ENCODE data around the gene KRTAP10-9. TPM values are rescaled to one million over a fixed set of nuclear protein-coding genes. Genes with fewer than 3 reads are reported as not detected.
"Not testable (repeated sequence)": the region's sequence is repeated elsewhere in the genome, so short reads cannot be mapped to it uniquely, and the experiment has no call there.

KRTAP10-9 gene
- total RNA-seq, 2 experiments from 2014 or later = not detected

DNA sequence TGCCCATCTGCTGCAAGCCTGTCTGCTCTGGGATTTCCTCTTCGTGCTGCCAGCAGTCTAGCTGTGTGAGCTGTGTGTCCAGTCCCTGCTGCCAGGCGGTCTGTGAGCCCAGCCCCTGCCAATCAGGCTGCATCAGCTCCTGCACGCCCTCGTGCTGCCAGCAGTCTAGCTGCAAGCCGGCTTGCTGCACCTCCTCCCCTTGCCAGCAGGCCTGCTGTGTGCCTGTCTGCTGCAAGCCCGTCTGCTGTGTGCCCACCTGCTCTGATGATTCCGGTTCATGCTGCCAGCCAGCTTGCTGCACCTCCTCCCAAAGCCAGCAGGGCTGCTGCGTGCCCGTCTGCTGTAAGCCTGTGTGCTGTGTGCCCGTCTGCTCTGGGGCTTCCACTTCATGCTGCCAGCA is 25.8 kb upstream of the KRTAP10-9 start:
- H3K36me3 Mint-ChIP-seq; DNase-seq; H3K9me3 Mint-ChIP-seq (ENCODE audit: low read depth); H3K4me1 Mint-ChIP-seq; H3K4me3 Mint-ChIP-seq; ATAC-seq; CTCF ChIA-PET; H3K27ac Mint-ChIP-seq: not testable (repeated sequence)
- H3K27me3 Mint-ChIP-seq = peaks cover 24% of the 10 kb centered on the region

DNA sequence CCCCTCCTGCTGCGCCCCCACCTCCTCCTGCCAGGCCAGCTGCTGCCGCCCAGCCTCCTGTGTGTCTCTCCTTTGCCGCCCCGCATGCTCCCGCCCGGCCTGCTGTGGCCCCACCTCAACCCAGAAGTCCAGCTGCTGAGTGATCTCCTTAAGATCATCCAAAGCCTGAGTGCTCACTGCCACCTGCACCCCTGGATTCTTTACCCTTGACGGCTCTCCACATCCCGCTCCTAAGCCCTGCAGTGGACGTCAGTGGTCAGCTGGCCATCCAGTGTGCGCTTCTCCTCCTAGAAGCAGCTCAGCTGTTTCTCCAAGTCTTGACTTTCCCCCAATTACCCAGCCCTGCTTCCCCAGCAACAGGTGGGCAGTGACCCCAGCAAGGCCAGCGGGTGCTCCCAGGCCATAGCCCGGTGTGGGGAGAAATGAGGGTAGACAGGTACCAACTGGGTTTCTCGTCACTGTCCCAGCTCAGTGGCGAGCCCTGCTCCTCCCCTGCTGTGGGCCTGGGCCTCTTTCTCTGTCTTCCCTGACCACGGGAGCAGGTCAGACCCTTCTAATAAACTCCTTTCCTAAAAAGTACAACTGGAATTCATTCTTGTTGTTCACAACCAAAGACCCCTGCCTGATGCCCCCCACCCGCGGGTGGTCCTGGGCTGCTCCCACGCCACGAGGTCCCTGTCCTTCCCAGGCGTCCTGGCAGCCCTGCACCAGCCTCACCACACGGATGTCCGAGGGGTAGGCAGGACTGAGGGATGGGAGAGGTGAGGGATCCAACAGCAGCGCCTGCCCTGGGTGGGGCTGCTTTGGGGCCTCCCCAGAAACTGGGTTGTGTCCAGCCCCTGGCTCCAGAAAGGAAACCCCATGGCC is 25.1 kb upstream of the KRTAP10-9 start:
- DNase-seq (no peak), ATAC-seq (no peak)
- peaks cover 27% of the 10 kb centered on the region for H3K27me3 Mint-ChIP-seq
- H3K4me3 Mint-ChIP-seq = no peak overlapping the region
- no peaks in the 10 kb centered on the region for H3K4me1 Mint-ChIP-seq
- H3K9me3 Mint-ChIP-seq (ENCODE audit: low read depth) = no peaks in the 10 kb centered on the region
- H3K27ac Mint-ChIP-seq = no peak overlapping the region
- no peaks in the 10 kb centered on the region for H3K36me3 Mint-ChIP-seq
- CTCF ChIA-PET = no interaction called here

DNA sequence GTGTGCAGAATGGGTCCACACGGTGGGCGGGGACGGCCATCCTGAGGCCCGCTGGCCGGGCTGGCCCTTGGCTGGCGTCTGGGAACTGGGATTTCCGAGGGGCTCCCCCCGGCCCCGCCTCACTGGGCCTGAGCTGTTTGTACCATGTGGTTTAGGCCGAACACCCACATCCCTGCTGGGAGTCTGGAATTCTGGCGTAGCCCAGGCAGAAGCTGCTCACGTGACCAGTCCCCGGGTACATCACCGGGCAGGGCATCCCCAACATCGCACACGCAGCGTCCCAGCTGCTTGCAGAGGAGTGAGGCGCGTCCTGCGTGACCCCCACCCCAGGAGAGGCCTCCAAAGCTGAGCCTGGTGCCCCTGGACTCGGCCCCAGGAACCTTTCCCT is 24.4 kb upstream of the KRTAP10-9 start:
- Mint-ChIP-seq H3K27me3 (peaks cover 24% of the 10 kb centered on the region), H3K4me3 (no peak overlapping the region), H3K4me1 (no peaks in the 10 kb centered on the region), H3K9me3 (ENCODE audit: low read depth) (no peaks in the 10 kb centered on the region), H3K27ac (no peak overlapping the region), H3K36me3 (no peaks in the 10 kb centered on the region)
- ATAC-seq = no peak
- DNase-seq = no peak
- CTCF ChIA-PET = no interaction called here

DNA sequence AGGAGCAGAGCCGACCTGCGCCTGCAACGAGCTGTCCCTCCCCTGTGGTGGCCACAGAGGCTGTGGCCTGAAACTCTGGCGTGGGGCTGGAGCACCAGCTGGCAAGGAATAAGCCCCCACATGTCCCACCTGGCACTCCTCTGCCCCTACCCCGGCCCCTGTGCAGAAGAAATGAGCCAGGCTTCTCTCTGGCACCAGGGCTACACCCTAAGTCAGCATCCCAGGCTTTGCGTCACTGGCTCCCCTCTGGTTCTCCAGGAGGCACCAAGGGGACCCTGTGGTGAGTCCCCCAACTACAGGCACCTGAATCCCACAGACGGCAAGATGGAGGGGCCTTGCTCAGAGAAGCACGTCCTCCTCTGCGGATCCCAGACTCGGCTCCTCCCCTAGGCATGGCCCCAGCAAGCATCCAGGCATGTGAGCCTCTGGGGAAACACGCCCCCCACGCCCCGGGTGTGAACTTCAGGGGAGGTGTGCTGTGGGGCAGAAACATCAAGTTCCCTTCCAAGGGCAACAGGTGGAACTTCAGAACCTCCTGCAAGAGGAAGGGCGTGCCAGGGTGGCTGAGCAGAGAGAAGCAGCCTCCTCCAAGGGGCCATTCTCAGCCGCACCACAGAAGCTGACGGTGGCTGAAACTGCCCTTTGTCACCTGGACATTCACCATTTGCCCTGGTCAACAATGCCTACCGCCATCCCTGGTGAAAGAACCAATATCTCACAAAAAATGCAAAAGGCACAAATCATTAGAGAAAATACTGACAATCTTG is 23.6 kb upstream of the KRTAP10-9 start:
- Mint-ChIP-seq H3K4me1 (no peaks in the 10 kb centered on the region), H3K36me3 (no peaks in the 10 kb centered on the region), H3K9me3 (ENCODE audit: low read depth) (no peaks in the 10 kb centered on the region), H3K27me3 (peaks cover 26% of the 10 kb centered on the region), H3K27ac (no peak overlapping the region), H3K4me3 (no peak overlapping the region)
- CTCF ChIA-PET = no interaction called here
- ATAC-seq (no peak), DNase-seq (no peak)

DNA sequence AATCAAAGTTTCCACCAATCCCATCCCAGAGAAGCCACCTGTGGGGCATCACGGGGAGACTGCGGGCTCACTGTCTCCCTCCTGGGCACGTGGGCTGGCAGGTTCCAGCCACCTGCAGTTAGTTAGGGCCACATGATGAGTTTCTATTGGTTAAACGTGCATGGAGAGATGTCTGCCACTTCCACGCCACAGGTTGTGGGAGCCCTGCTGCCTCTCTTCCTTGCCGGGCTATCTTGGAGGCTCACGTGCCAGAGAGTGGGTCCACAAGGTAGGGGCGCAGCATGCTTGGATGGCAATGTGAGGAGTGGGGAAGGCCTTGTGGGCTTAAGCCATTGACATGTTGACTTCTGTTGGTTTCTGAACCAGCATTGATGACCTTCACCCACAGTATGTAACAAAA is 23.0 kb upstream of the KRTAP10-9 start:
- no peaks in the 10 kb centered on the region for H3K36me3 Mint-ChIP-seq
- no peaks in the 10 kb centered on the region for H3K4me1 Mint-ChIP-seq
- CTCF ChIA-PET = no interaction called here
- H3K9me3 Mint-ChIP-seq (ENCODE audit: low read depth) = peaks cover 1% of the 10 kb centered on the region
- no peak overlapping the region for H3K4me3 Mint-ChIP-seq
- no peak overlapping the region for H3K27ac Mint-ChIP-seq
- ATAC-seq (no peak), DNase-seq (no peak)
- H3K27me3 Mint-ChIP-seq = peaks cover 27% of the 10 kb centered on the region

DNA sequence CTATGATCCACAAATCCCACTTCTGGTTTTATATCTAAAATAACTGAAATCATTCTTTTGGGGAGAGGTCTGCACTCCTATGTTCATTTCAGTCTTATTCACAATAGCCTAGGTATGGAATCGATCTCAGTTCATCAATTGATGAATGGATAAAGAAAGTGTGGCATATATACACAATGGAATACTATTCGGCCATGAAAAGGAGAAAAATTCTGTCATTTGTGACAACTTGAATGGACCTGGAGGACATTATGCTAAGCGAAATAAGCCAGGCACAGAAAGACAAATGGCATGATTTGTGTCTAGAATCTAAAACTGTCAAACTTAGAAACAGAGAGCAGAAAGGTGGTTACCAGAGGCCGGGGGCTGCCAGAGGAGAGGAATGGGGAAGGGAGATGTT is 20.4 kb upstream of the KRTAP10-9 start:
- DNase-seq (no peak), ATAC-seq (no peak)
- H3K27me3 Mint-ChIP-seq = peaks cover 30% of the 10 kb centered on the region
- H3K27ac Mint-ChIP-seq = no peak overlapping the region
- H3K36me3 Mint-ChIP-seq = peaks cover 6% of the 10 kb centered on the region
- H3K4me3 Mint-ChIP-seq = no peak overlapping the region
- H3K9me3 Mint-ChIP-seq (ENCODE audit: low read depth) = peaks cover 13% of the 10 kb centered on the region
- no peaks in the 10 kb centered on the region for H3K4me1 Mint-ChIP-seq
- CTCF ChIA-PET = no interaction called here

DNA sequence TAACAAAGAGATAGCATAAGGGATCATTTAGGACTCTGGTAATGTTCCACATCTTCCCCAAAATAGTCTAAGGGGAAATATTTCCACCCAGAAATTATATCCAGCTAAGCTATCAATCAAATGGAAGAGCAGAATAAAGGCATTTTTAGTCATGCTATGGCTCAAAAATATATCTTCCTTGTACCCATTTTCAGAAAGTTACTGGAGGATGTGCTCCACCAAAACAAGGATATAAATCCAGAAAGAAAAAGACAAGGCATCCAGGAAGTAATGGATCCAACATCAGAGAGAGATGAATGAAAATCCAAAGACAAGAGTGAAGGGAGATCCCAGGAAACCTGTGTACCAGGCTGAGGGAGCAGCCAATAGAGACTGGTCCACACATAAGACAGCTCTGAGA is 17.7 kb upstream of the KRTAP10-9 start:
- no peak for ATAC-seq
- CTCF ChIA-PET = no interaction called here
- no peak overlapping the region for H3K4me3 Mint-ChIP-seq

DNA sequence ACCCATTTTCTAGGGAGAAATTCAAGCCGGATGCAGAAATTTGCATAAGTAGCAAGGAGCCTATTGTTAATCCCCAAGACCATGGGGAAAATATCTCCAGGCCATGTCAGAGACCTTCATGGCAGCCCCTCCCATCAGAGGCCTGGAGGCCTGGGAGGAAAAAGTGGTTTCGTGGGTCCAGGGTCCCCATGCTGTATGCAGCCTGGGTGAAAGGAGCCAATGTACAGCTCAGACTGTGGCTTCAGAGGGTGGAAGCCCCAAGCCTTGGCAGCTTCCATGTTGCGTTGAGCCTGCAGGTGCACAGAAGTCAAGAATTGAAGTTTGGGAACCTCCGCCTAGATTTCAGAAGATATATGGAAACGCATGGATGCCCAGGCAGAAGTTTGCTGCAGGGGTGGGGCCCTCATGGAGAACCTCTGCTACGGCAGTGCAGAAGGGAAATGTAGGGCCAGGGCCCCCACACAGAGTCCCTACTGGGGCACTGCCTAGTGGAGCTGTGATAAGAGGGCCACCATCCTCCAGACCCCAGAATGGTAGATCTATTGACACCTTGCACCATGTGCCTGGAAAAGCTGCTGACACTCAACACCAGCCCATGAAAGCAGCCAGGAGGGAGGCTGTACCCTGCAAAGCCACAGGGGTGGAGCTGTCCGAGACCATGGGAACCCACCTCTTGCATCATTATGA is 16.6 kb upstream of the KRTAP10-9 start:
- H3K36me3 Mint-ChIP-seq, CTCF ChIA-PET, H3K4me1 Mint-ChIP-seq, DNase-seq, H3K4me3 Mint-ChIP-seq, H3K27ac Mint-ChIP-seq, ATAC-seq: not testable (repeated sequence)
- H3K9me3 Mint-ChIP-seq (ENCODE audit: low read depth) = peaks cover 16% of the 10 kb centered on the region
- H3K27me3 Mint-ChIP-seq = peaks cover 14% of the 10 kb centered on the region

More for the DNA sequence above, 17.7 kb upstream of the KRTAP10-9 start:
- Mint-ChIP-seq H3K27ac (no peak overlapping the region), H3K36me3 (peaks cover 6% of the 10 kb centered on the region), H3K4me1 (no peaks in the 10 kb centered on the region), H3K9me3 (ENCODE audit: low read depth) (peaks cover 16% of the 10 kb centered on the region), H3K27me3 (peaks cover 23% of the 10 kb centered on the region)
- DNase-seq = no peak

DNA sequence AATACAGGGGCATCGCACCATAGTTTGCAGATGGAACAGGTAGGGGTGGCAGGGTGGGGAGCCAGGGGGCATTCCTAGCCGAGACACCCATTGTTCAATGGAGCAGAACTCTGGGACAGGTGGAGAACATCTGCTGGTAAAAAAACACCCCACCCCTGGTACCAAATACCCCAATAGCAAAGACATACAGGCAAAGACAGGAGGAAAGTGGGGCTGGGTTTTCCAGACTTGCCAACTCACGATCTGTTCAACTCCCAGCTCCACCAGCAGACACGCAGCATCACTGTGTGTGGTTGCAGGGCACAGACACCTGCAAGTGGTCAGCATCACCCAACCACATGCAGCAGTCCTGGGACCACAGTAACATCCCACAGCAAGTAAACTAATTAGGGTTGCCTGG is 15.3 kb upstream of the KRTAP10-9 start:
- DNase-seq = no peak
- CTCF ChIA-PET = interaction anchor here (0.6 kb wide), 1 partner anchor 688 kb away, joined by 3 read pairs; no protein-coding TSS in a partner anchor
- peaks cover 7% of the 10 kb centered on the region for H3K27me3 Mint-ChIP-seq
- H3K27ac Mint-ChIP-seq = no peak overlapping the region
- no peak for ATAC-seq
- H3K9me3 Mint-ChIP-seq (ENCODE audit: low read depth) = peaks cover 16% of the 10 kb centered on the region
- H3K4me1 Mint-ChIP-seq = no peaks in the 10 kb centered on the region
- peaks cover 6% of the 10 kb centered on the region for H3K36me3 Mint-ChIP-seq
- no peak overlapping the region for H3K4me3 Mint-ChIP-seq

DNA sequence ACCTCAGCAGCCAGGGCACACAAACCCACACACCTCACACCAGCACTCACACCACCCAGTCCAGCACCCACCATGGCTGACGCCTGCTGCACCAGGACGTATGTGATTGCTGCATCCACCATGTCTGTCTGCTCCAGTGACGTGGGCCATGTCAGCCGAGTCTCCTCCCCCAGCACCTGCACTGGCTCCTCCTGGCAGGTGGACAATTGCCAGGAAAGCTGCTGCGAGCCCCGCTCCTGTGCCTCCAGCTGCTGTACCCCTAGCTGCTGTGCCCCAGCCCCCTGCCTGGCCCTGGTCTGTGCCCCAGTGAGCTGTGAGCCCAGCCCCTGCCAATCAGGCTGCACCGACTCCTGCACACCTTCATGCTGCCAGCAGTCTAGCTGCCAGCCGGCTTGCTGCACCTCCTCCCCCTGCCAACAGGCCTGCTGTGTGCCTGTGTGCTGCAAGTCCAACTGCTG is 14.8 kb upstream of the KRTAP10-9 start, which contains the start of gene KRTAP10-8:
TSS of gene KRTAP10-8 (plus strand) at position 51 of the 458 bp plus-strand sequence. CDS start at position 73, 22 bp downstream.
- Mint-ChIP-seq H3K4me3 (no peak within 1 kb of the TSS), H3K27ac (no peak within 1 kb of the TSS), H3K4me1 (no peaks in the 10 kb centered on the region), H3K27me3 (peaks cover 6% of the 10 kb centered on the region), H3K36me3 (peaks cover 6% of the 10 kb centered on the region), H3K9me3 (ENCODE audit: low read depth) (peaks cover 16% of the 10 kb centered on the region)
- DNase-seq = no peak
- no peak for ATAC-seq
- CTCF ChIA-PET = no interaction called here

DNA sequence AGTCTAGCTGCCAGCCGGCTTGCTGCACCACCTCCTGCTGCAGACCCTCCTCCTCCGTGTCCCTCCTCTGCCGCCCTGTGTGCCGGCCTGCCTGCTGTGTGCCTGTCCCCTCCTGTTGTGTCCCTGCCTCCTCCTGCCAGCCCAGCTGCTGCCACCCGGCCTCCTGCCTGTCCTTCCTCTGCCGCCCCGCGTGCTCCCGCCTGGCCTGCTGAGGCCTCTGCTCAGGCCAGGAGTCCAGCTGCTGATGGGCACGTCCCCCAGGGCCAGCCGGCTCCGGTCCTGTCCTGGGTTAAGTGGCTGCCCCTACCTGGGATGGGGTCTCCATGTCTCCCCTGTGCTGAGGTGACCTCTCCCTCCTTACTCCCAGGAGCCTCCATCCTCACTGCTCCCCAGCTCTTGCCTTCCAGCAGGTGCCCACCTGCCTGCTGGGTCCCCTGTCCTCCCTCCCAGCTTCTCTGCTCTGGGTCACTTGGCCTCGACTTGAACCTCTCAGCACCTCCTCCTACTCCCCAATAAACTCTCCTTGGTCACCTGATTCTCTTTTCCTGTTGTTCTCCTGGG is 14.1 kb upstream of the KRTAP10-9 start:
- DNase-seq (no peak), ATAC-seq (no peak)
- Mint-ChIP-seq H3K4me1 (no peaks in the 10 kb centered on the region), H3K36me3 (peaks cover 6% of the 10 kb centered on the region), H3K27me3 (peaks cover 6% of the 10 kb centered on the region), H3K4me3 (no peak overlapping the region), H3K27ac (no peak overlapping the region), H3K9me3 (ENCODE audit: low read depth) (peaks cover 16% of the 10 kb centered on the region)
- CTCF ChIA-PET = no interaction called here

DNA sequence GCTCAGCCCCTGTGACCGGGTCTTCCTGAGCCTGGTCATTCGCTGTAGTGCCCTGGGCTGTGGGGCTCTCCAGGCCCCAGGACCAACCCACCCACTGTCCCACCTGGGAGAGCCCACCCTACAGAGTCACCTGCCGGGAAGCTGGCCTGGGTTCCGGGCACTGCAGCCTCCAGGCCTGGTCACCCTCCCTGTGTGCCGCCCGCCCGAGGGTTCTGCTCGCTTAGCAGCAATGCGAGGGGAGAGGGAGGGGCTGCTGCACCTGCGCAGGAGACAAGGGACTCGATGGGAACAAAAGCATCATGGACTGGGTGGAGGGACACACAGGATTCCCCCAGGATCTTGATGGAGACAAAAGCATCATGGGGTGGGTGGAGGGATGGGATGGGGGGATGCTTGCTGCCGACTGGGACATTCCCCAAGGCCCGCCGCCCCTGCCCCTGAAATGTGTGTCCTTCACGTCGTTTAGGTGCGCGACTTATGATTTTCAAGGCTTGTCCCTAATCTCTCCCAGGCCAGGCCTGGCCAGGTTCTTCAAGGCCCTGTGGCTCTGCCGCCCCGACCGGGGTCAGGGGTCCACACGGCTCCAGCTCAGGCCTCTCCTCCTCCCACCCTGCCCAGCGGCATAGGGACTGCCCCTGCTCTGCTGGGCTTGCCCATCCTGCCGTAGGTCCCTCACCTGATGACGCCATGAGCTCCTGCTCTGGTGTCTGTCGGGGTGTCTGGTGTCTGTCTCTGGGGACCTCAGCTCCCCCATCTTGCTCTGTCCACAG is 13.3 kb upstream of the KRTAP10-9 start:
- DNase-seq = no peak
- Mint-ChIP-seq H3K9me3 (ENCODE audit: low read depth) (peaks cover 16% of the 10 kb centered on the region), H3K27me3 (peaks cover 4% of the 10 kb centered on the region)

More for the DNA sequence above, 13.3 kb upstream of the KRTAP10-9 start:
- no peak for ATAC-seq
- H3K4me3 Mint-ChIP-seq = no peak overlapping the region
- peaks cover 12% of the 10 kb centered on the region for H3K36me3 Mint-ChIP-seq
- H3K27ac Mint-ChIP-seq = no peak overlapping the region
- peaks cover 6% of the 10 kb centered on the region for H3K4me1 Mint-ChIP-seq
- CTCF ChIA-PET = no interaction called here
